Ascending aorta (tissue), 2 donors: Measurements from ENCODE around the gene ALG14. TPM values are rescaled to one million over a fixed set of nuclear protein-coding genes. Genes with fewer than 3 reads are reported as not detected.
A peak's percentile ranks its signal among the peaks of the same experiment; 100 is the strongest.

Source experiments
- DNase-seq, 2 donors: peaks; one replicate each; pipeline ENCODE4 v3.0.0-alpha.2; 2019; ENCODE audit warnings: low spot score in 2 of 2
- H3K27ac ChIP-seq, 2 donors: fragments of 200-600 bp; sonication (generic); one replicate each; pipeline ENCODE4 v1.5.1; 2016 to 2017; ENCODE audit warnings: mild to moderate bottlenecking in 1 of 2
- H3K27me3 ChIP-seq: fragments of 200-600 bp; sonication (generic); one replicate; pipeline ENCODE4 v1.5.1; 2017
- H3K36me3 ChIP-seq, 2 donors: fragments of 200-600 bp; sonication (generic); one replicate each; pipeline ENCODE4 v1.5.1; 2016
- H3K4me1 ChIP-seq, 2 donors: fragments of 200-600 bp; sonication (generic); one replicate each; pipeline ENCODE4 v1.5.1; 2016 to 2017; ENCODE audit warnings: mild to moderate bottlenecking in 1 of 2
- H3K4me3 ChIP-seq, 2 donors: fragments of 200-600 bp; sonication (generic); one replicate each; pipeline ENCODE4 v1.5.1; 2016 to 2017; ENCODE audit warnings: mild to moderate bottlenecking in 1 of 2
- H3K9me3 ChIP-seq, 2 donors: fragments of 200-600 bp; sonication (generic); one replicate each; pipeline ENCODE4 v1.5.1; 2016
- intact Hi-C: fragments of 100-400 bp; cut with DNase I; formaldehyde crosslinking; loops from one replicate; pipeline ENCODE4 v1.15.1; 2023
- total RNA-seq: library from RNA; depleted of rRNA; stranded (reverse); fragments of >200 nt; gene quantifications from one replicate; pipeline ENCODE4 v1.1.0, GENCODE V29; 2016
- TF ChIP-seq, protein P1 (sequence below), 3 experiments: fragments of 200-600 bp in 2 of 3; fragments of 450-650 bp in 1 of 3; sonication (generic) in 2 of 3; IDR thresholded peaks; one replicate each; pipeline ENCODE4 v1.5.1; 2016 to 2019; ENCODE audit warnings: antibody characterized with exemption in 3 of 3, mild to moderate bottlenecking in 1 of 3, moderate library complexity in 1 of 3

ALG14 gene
- total RNA-seq, 1 donor from 2014 or later = not detected

DNA sequence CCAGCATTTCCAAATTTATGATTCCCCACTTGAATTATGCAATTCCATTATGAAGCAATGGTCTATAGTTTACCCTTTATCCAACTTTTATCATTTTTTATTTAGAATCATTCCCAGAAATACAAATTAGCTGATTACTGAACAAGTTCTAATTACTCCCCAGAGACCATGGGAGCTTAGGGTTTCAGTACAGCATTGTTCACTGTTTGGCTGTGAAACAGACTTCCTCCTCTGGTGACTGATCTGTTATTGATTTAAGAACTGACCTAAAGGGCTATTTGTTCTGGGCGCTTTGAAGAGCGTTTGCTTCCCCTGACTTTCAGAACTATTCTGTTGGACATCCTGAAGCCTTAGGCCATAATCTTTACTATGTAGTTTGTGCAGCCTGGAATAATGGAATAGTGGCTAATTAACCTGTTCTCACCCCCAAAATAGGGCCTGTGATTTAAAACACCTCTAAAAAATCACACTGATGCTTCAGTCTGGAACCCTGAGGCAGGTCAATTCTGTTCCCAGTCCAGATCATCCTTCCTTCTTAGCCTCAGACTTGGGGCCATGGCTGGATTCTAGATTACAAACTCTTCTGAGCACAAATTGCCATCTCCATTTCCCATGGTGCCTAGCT, 58.7 kb downstream of the ALG14 start:
- no peaks in the 10 kb centered on the region for H3K36me3 ChIP-seq
- peak overlapping the region; percentile 48 to 54 for H3K27ac ChIP-seq
- intact Hi-C loops = no loop called here
- DNase-seq = no peak
- H3K27me3 ChIP-seq = no peaks in the 10 kb centered on the region
- peaks cover 0 to 19% of the 10 kb centered on the region in 2 donors for H3K4me1 ChIP-seq
- TF ChIP-seq, protein P1, sequence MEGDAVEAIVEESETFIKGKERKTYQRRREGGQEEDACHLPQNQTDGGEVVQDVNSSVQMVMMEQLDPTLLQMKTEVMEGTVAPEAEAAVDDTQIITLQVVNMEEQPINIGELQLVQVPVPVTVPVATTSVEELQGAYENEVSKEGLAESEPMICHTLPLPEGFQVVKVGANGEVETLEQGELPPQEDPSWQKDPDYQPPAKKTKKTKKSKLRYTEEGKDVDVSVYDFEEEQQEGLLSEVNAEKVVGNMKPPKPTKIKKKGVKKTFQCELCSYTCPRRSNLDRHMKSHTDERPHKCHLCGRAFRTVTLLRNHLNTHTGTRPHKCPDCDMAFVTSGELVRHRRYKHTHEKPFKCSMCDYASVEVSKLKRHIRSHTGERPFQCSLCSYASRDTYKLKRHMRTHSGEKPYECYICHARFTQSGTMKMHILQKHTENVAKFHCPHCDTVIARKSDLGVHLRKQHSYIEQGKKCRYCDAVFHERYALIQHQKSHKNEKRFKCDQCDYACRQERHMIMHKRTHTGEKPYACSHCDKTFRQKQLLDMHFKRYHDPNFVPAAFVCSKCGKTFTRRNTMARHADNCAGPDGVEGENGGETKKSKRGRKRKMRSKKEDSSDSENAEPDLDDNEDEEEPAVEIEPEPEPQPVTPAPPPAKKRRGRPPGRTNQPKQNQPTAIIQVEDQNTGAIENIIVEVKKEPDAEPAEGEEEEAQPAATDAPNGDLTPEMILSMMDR (IDR thresholded peaks at IDR 0.05) = no peak
- no peak overlapping the region for H3K4me3 ChIP-seq
- no peaks in the 10 kb centered on the region for H3K9me3 ChIP-seq

DNA sequence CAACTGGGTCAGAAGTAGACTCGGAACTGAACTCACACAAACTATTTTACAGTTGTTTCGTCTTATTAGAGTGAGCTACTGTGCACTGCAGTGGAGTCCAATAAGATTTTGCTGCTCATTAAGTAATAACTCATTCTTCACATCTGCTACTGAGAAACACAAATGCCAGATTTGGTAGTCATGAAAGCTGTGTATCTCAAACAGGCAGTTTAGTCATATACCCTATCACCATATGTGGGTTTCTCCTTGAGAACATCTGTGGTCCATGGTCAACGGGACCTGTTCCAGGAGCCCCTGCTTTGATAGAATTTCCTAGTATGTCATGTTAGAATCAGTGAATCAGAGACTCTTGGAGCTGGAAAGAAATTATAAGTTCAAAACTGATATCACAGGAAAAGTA, 60.4 kb downstream of the ALG14 start:
- peaks cover 0 to 15% of the 10 kb centered on the region in 2 donors for H3K4me1 ChIP-seq
- no peak for DNase-seq
- no peaks in the 10 kb centered on the region for H3K27me3 ChIP-seq
- H3K4me3 ChIP-seq = no peak overlapping the region
- H3K27ac ChIP-seq = no peak overlapping the region
- intact Hi-C loops = no loop called here
- TF ChIP-seq, protein P1 (IDR thresholded peaks at IDR 0.05) = no peak
- no peaks in the 10 kb centered on the region for H3K36me3 ChIP-seq
- no peaks in the 10 kb centered on the region for H3K9me3 ChIP-seq

DNA sequence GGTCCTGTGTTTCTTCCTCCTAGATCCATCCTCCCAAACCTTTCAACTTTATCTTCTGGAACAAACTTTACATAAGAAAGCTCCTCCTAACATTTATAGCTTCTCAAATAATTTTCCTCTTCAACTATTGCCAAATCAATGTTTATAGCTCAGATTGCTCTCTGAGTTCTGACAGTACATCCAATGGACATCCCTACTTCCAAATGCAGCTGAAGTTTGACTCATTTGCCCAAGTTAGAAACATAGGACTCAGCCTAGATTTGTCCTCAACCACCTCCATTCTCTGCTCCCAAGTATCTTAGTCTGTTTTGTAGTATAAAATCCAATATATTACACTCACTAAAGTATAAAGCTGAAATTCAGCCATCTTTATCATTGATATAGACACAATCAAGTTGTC, 62.6 kb downstream of the ALG14 start:
- H3K27me3 ChIP-seq = no peaks in the 10 kb centered on the region
- H3K4me3 ChIP-seq = no peak overlapping the region
- intact Hi-C loops = no loop called here
- no peaks in the 10 kb centered on the region for H3K9me3 ChIP-seq
- no peak overlapping the region for H3K27ac ChIP-seq
- TF ChIP-seq, protein P1 (IDR thresholded peaks at IDR 0.05) = no peak
- peaks cover 0 to 12% of the 10 kb centered on the region in 2 donors for H3K4me1 ChIP-seq
- no peaks in the 10 kb centered on the region for H3K36me3 ChIP-seq
- no peak for DNase-seq

DNA sequence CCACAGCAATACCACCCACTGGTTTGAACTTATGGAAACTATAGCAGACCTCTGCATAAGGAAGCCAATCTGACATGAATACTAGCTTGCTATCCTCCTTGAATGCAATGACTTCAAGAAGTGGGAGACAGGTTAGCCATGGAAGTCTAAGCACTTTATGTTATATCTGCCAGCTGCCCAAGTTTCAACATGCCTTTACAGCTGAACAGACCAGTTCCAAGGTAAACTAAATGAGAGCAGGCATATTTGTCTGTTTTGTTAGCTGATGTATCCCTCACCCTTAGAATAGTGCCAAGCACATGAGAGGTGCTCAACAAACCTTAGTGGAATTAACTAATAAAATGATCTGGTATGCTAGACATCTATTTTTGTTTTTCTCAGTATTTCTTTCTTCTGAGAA, 65.1 kb downstream of the ALG14 start:
- Histone ChIP-seq H3K36me3 (no peaks in the 10 kb centered on the region), H3K9me3 (no peaks in the 10 kb centered on the region), H3K27ac (no peak overlapping the region), H3K4me3 (no peak overlapping the region), H3K4me1 (peaks cover 0 to 4% of the 10 kb centered on the region in 2 donors), H3K27me3 (no peaks in the 10 kb centered on the region)
- TF ChIP-seq, protein P1 (IDR thresholded peaks at IDR 0.05) = no peak
- DNase-seq = no peak
- intact Hi-C loops = no loop called here

DNA sequence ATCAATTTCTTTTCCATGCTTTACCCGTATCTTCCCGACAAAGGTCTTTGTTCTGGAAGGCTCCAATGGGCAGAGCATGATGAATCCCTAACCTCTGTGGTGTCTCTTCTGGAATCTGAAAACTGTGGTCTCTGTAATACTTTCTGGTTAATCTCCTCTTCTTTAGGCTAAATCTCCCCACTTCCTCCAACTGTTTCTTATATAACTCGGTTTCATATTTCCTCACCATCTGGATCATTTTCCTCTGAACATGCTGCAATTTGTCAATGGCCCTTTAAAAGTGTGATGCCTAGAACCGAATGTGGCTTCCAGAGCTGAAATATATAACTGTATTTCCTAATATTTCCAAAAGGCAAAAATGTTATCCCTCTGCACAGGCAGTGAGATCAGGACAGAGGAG, 66.1 kb downstream of the ALG14 start:
- no peak for DNase-seq
- intact Hi-C loops = no loop called here
- Histone ChIP-seq H3K36me3 (no peaks in the 10 kb centered on the region), H3K4me1 (peaks cover 0 to 10% of the 10 kb centered on the region in 2 donors), H3K27ac (no peak overlapping the region), H3K9me3 (no peaks in the 10 kb centered on the region), H3K27me3 (no peaks in the 10 kb centered on the region), H3K4me3 (no peak overlapping the region)
- TF ChIP-seq, protein P1 (IDR thresholded peaks at IDR 0.05) = no peak

DNA sequence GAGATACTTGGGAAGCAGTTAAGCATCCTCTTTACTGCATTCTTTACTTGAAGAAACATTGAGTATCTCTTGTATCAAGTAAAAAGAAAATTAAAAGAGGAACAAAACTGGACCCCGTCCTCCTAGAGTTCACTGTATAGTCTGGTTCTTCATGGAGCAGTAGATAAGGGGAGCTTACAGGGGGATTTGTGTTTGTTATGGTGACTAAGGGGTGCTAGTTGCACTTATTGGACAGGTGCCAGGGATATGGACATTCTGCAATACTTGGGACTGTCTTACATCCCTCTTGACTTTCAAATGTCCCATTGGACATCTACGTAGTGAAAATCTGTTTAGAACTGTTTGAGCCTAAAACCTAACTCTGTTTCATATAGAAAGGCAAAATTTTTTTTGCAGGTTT, 67.2 kb downstream of the ALG14 start:
- no peaks in the 10 kb centered on the region for H3K9me3 ChIP-seq
- H3K27me3 ChIP-seq = no peaks in the 10 kb centered on the region
- H3K4me3 ChIP-seq = no peak overlapping the region
- H3K36me3 ChIP-seq = no peaks in the 10 kb centered on the region
- intact Hi-C loops = no loop called here
- no peak for DNase-seq
- H3K27ac ChIP-seq = no peak overlapping the region
- TF ChIP-seq, protein P1 (IDR thresholded peaks at IDR 0.05) = no peak
- peaks cover 0 to 10% of the 10 kb centered on the region in 2 donors for H3K4me1 ChIP-seq
